Measurements from ENCODE around the gene CDK7. TPM values are rescaled to one million over a fixed set of nuclear protein-coding genes. Genes with fewer than 3 reads are reported as not detected.

CDK7 gene
- total RNA-seq, 4 donors from 2014 or later = 25.7 to 37.2 (median 31.2) TPM

DNA sequence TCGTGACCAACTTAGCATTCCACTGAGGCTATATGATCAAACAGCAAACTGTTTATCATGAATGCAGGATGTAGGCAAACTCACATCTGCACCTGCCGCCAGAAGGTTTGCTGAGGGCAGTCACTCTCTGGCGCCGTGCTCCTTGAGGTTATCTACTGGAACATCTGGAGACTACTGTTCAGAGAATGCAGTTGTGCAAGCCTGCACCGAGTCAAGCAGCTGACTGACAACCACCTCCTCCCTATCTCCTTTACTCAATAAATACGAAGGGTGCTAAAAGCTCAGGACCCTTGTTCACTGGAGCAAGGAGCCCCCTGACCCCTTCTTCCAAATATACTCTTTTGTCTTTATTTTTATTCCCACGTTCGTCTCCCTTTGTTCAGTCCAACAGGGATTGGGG lies 70.8 kb downstream of the CDK7 start:
- TF ChIP-seq, protein P1, sequence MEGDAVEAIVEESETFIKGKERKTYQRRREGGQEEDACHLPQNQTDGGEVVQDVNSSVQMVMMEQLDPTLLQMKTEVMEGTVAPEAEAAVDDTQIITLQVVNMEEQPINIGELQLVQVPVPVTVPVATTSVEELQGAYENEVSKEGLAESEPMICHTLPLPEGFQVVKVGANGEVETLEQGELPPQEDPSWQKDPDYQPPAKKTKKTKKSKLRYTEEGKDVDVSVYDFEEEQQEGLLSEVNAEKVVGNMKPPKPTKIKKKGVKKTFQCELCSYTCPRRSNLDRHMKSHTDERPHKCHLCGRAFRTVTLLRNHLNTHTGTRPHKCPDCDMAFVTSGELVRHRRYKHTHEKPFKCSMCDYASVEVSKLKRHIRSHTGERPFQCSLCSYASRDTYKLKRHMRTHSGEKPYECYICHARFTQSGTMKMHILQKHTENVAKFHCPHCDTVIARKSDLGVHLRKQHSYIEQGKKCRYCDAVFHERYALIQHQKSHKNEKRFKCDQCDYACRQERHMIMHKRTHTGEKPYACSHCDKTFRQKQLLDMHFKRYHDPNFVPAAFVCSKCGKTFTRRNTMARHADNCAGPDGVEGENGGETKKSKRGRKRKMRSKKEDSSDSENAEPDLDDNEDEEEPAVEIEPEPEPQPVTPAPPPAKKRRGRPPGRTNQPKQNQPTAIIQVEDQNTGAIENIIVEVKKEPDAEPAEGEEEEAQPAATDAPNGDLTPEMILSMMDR (IDR thresholded peaks at IDR 0.05) = no peak
- TF ChIP-seq EP300 (IDR thresholded peaks at IDR 0.05) (no peak), POLR2A (IDR thresholded peaks at IDR 0.05) (no peak), POLR2AphosphoS5 (IDR thresholded peaks at IDR 0.05) (no peak)
- H3K9me3 ChIP-seq = no peaks in the 10 kb centered on the region
- H3K27ac ChIP-seq = no peak overlapping the region
- 85% methylated on average over 8 of the region's 8 CpGs for WGBS
- H3K27me3 ChIP-seq = no peaks in the 10 kb centered on the region
- no peak overlapping the region for H3K4me3 ChIP-seq
- peaks cover 36% of the 10 kb centered on the region for H3K36me3 ChIP-seq
- H3K4me1 ChIP-seq = no peaks in the 10 kb centered on the region
- no peak for DNase-seq (ENCODE audit: low spot score in 2 of 2)

DNA sequence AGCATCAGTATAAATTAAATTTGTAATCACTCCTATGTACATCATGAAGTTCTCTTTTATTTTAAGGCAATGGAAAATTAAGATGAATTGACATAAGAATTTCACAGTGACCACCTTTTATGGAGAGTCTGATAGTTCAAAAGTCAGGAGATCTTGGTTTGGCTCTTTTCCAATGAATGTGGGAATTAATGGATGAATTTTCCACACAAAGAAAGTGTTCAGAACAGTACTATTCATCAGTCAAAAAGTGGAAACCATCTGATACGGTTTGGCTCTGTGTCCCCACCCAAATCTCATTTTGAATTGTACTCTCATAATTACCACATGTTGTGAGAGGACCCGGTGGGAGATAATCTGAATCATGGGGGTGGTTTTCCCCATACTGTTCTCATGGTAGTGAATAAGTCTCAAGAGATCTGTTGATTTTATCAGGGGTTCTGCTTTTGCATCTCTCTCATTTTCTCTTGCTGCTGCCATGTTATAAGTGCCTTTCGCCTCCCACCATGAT lies 73.4 kb downstream of the CDK7 start:
- WGBS = 63% methylated on average over 3 of the region's 3 CpGs
- no peak for DNase-seq (ENCODE audit: low spot score in 2 of 2)
- peaks cover 40% of the 10 kb centered on the region for H3K36me3 ChIP-seq

DNA sequence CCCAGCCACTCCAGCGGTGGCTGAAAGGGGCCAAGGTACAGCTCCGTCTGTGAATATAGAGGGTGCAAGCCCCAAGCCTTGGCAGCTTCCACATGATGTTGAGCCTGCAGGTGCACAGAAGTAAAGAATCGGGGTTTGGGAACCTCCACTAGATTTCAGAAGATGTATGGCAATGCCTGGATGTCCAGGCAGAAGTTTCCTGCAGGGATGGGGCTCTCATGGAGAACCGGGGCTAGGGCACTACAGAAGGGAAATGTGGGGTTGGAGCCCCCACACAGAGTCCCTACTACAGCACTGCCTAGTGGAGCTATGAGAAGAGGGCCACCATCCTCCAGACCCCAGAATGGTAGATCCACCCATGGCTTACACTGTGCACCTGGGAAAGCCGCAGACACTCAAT lies 74.7 kb downstream of the CDK7 start:
- H3K4me3 ChIP-seq = no peak overlapping the region
- DNase-seq (ENCODE audit: low spot score in 2 of 2) = no peak
- no peaks in the 10 kb centered on the region for H3K9me3 ChIP-seq
- H3K36me3 ChIP-seq = peaks cover 48% of the 10 kb centered on the region
- WGBS = 91% methylated on average over 4 of the region's 5 CpGs
- no peaks in the 10 kb centered on the region for H3K27me3 ChIP-seq
- no peak for TF ChIP-seq POLR2AphosphoS5 (IDR thresholded peaks at IDR 0.05)
- TF ChIP-seq EP300 (IDR thresholded peaks at IDR 0.05) = no peak
- H3K27ac ChIP-seq = no peak overlapping the region
- no peaks in the 10 kb centered on the region for H3K4me1 ChIP-seq

More for the DNA sequence above, 73.4 kb downstream of the CDK7 start:
- no peaks in the 10 kb centered on the region for H3K4me1 ChIP-seq
- H3K27me3 ChIP-seq = no peaks in the 10 kb centered on the region
- H3K9me3 ChIP-seq = no peaks in the 10 kb centered on the region
- H3K27ac ChIP-seq = no peak overlapping the region
- TF ChIP-seq POLR2A (IDR thresholded peaks at IDR 0.05) (no peak), POLR2AphosphoS5 (IDR thresholded peaks at IDR 0.05) (no peak), EP300 (IDR thresholded peaks at IDR 0.05) (no peak)
- TF ChIP-seq, protein P1 (IDR thresholded peaks at IDR 0.05) = no peak
- H3K4me3 ChIP-seq = no peak overlapping the region

DNA sequence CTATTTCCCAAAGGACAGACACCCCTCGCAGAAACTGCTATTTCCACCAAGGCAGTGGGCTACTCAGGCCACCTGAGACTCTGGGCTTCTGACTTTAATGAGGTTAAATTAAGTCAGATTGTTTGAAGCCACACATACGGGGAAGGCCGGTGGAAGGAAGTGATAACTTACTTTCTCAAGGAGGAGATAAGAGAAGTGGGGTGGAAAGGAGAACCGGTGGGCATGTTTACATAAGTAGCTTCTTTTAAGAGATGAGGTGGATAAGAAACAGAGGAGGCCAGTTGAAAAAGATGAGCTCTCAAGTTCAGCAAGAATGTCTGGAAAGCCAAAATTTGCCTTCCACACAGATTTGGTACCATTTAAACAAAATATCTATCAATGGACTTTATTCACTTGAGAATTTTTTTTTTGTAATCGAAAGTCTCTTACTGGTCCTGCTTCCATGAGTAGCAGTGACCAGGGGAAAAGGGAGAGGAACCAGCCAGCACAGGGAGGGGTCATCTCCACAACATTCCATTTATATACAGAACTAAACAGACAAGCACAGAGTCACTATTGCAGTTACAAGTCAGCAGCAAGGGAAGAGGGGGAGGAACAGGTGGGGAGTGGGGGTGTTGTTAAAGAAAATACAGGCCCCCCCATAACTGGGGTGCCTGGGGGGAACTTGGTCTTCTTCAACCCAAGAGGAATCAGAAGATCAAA lies 77.9 kb downstream of the CDK7 start:
- Histone ChIP-seq H3K36me3 (peaks cover 29% of the 10 kb centered on the region), H3K27ac (no peak overlapping the region), H3K27me3 (no peaks in the 10 kb centered on the region), H3K4me3 (no peak overlapping the region), H3K4me1 (no peaks in the 10 kb centered on the region), H3K9me3 (no peaks in the 10 kb centered on the region)
- 77% methylated on average over 5 of the region's 5 CpGs for WGBS
- DNase-seq (ENCODE audit: low spot score in 2 of 2) = no peak
- no peak for TF ChIP-seq POLR2A (IDR thresholded peaks at IDR 0.05)
- TF ChIP-seq EP300 (IDR thresholded peaks at IDR 0.05) = no peak

DNA sequence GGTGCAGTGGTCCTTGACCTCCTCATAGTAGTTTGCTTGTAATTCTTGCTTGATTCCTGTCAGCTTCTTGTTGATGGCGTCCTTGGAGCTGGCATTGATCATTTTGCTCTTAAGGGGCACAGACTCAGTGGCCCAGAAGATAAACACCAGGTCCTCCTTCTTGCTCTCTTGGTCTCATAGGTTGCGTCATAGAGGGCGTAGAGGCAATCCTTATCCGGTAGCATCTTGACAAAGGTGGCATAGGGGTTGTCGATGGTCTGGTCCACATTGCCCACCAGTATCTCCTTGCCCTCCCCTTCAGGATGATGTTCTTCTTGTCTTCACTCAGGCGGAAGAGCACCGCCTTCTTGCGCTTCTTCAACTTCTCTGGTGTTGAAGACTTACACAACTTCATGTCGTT lies 78.7 kb downstream of the CDK7 start:
- WGBS = 95% methylated on average over 9 of the region's 9 CpGs
- Histone ChIP-seq H3K27ac (no peak overlapping the region), H3K36me3 (peaks cover 25% of the 10 kb centered on the region)

DNA sequence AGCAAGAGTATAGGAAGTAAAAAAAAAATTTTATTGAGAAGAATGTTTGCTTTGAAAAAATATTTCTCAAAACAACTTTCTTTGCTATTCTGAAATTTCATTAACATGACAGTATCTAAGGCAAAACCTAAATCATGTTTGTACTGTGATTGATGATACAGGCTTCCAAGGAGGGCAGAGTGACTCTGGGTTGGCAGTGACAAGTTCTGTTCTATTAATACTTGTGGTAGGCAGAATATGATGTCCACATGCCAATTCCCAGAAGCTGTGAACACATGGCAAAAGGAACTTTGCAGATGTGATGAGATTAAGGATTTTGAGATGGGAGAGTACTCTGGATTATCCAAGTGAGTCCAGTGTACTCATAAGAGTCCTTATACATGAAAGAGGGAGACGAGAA lies 81.3 kb downstream of the CDK7 start:
- 90% methylated on average over 1 of the region's 1 CpG for WGBS
- TF ChIP-seq, protein P1 (IDR thresholded peaks at IDR 0.05) = no peak
- TF ChIP-seq EP300 (IDR thresholded peaks at IDR 0.05) (no peak), POLR2A (IDR thresholded peaks at IDR 0.05) (no peak), POLR2AphosphoS5 (IDR thresholded peaks at IDR 0.05) (no peak)
- no peak overlapping the region for H3K27ac ChIP-seq
- no peak for DNase-seq (ENCODE audit: low spot score in 2 of 2)
- no peaks in the 10 kb centered on the region for H3K27me3 ChIP-seq
- no peak overlapping the region for H3K4me3 ChIP-seq
- H3K4me1 ChIP-seq = no peaks in the 10 kb centered on the region
- H3K9me3 ChIP-seq = no peaks in the 10 kb centered on the region
- H3K36me3 ChIP-seq = peaks cover 16% of the 10 kb centered on the region

More for the DNA sequence above, 78.7 kb downstream of the CDK7 start:
- H3K27me3 ChIP-seq = no peaks in the 10 kb centered on the region
- H3K4me1 ChIP-seq = no peaks in the 10 kb centered on the region
- TF ChIP-seq POLR2AphosphoS5 (IDR thresholded peaks at IDR 0.05) = no peak
- no peak for TF ChIP-seq POLR2A (IDR thresholded peaks at IDR 0.05)
- no peak for TF ChIP-seq EP300 (IDR thresholded peaks at IDR 0.05)
- TF ChIP-seq, protein P1 (IDR thresholded peaks at IDR 0.05) = no peak
- H3K4me3 ChIP-seq = no peak overlapping the region
- H3K9me3 ChIP-seq = no peaks in the 10 kb centered on the region
- no peak for DNase-seq (ENCODE audit: low spot score in 2 of 2)

Data from suprapubic skin (tissue), 4 donors.